ENCODE results near the gene ENO3. TPM values are rescaled to one million over a fixed set of nuclear protein-coding genes. Genes with fewer than 3 reads are reported as not detected.

ENO3 gene
- total RNA-seq, 1 donor from 2014 or later = 7.3 TPM

DNA sequence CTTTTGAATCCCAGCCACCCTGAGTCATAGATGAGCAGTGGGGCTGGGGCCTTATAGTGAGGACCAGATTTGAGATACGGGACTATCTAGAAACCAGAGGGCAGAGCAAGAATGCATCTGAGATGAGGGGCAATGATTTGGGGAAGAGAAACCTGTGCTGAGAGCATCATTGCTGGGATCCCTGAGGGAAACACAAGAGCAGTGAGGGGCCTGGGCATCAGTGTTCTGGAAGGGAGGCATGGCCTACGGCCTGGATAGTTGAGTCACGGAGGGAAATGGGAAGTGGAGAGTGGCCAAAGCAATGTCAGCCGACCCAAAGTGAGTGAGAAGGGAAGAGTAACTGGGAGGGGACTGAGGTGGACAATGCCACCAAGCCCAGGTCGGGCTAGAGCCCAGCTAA is 31.4 kb downstream of the ENO3 start:
- Mint-ChIP-seq H3K9me3 (ENCODE audit: unreplicated experiment) (no peaks in the 10 kb centered on the region), H3K4me1 (ENCODE audit: unreplicated experiment) (peaks cover 21% of the 10 kb centered on the region), H3K27ac (ENCODE audit: unreplicated experiment) (no peak overlapping the region), H3K4me3 (ENCODE audit: unreplicated experiment) (no peak overlapping the region), H3K27me3 (ENCODE audit: unreplicated experiment) (peaks cover 9% of the 10 kb centered on the region), H3K36me3 (ENCODE audit: low read depth, unreplicated experiment) (peaks cover 31% of the 10 kb centered on the region)
- no peak for DNase-seq (ENCODE audit: low spot score)
- no peak for TF ChIP-seq CTCF (IDR thresholded peaks at IDR 0.05; ENCODE audit: unreplicated experiment)

- Mint-ChIP-seq H3K36me3 (ENCODE audit: low read depth, unreplicated experiment) (peaks cover 25% of the 10 kb centered on the region), H3K27ac (ENCODE audit: unreplicated experiment) (peak overlapping the region; percentile 48), H3K4me1 (ENCODE audit: unreplicated experiment) (peaks cover 29% of the 10 kb centered on the region), H3K9me3 (ENCODE audit: unreplicated experiment) (no peaks in the 10 kb centered on the region), H3K4me3 (ENCODE audit: unreplicated experiment) (peak overlapping the region; percentile 88), H3K27me3 (ENCODE audit: unreplicated experiment) (peaks cover 20% of the 10 kb centered on the region)
- TF ChIP-seq CTCF (IDR thresholded peaks at IDR 0.05; ENCODE audit: unreplicated experiment) = no peak
- no peak for DNase-seq (ENCODE audit: low spot score)
Observed at GRCh38 chr17:4986403-4986802, 35.5 kb downstream of the ENO3 start.

- H3K4me1 Mint-ChIP-seq (ENCODE audit: unreplicated experiment) = peaks cover 27% of the 10 kb centered on the region
- H3K27me3 Mint-ChIP-seq (ENCODE audit: unreplicated experiment) = peaks cover 20% of the 10 kb centered on the region
- peaks cover 24% of the 10 kb centered on the region for H3K36me3 Mint-ChIP-seq (ENCODE audit: low read depth, unreplicated experiment)
- H3K27ac Mint-ChIP-seq (ENCODE audit: unreplicated experiment) = no peak within 1 kb of the TSS
- H3K9me3 Mint-ChIP-seq (ENCODE audit: unreplicated experiment) = no peaks in the 10 kb centered on the region
- TF ChIP-seq CTCF (IDR thresholded peaks at IDR 0.05; ENCODE audit: unreplicated experiment) = peak; percentile 82
- peak; percentile 79 for DNase-seq (ENCODE audit: low spot score)
- peak within 1 kb of the TSS; percentile 88 for H3K4me3 Mint-ChIP-seq (ENCODE audit: unreplicated experiment)
Observed at GRCh38 chr17:4986951-4987766, 36.2 kb downstream of the ENO3 start, which contains the start of gene CAMTA2. Gene CAMTA2, minus strand, starts transcription at chr17:4987675. Its CDS starts 1,453 bp downstream, at chr17:4986222.

DNA sequence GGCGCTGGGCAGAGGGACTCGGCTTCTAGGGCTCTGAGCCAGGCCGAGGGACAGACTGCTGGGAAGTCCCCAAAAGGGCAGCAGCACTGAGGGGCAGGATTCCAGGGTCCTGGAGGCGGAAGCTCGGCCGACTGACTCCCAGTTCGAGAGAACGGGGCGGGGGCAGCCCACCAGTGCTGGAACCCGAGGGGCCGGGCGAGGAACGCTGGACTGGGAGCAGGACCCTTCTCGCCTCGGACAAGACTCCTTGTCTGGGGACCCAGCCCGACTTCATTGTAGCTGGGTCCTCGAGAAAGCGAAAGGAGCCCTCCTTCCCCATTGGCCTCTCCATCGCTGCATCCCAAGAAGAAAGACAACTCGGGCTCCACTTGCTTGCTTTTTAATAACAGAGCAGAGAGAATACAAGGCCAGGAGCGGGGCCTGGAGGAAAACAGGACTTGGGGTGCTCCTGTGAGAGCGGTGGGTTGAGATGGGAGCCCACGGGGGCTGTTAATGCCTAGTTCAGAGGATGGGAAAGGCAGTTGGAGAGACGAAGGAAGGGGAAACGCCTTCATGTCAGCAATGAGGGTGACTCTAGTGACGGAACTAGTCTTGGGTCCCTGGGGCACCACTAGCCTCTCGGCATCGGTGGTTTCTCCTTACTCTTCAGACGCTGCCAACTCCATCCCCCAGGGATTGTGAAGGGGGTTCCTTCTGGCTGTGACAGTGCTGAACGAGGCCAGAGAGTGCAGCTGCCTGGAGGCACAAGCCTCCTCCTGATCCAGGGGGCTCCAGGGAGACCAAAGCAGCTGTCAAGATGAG is 37.0 kb downstream of the ENO3 start:
- Mint-ChIP-seq H3K36me3 (ENCODE audit: low read depth, unreplicated experiment) (peaks cover 18% of the 10 kb centered on the region), H3K9me3 (ENCODE audit: unreplicated experiment) (no peaks in the 10 kb centered on the region), H3K4me3 (ENCODE audit: unreplicated experiment) (peak overlapping the region; percentile 85), H3K27me3 (ENCODE audit: unreplicated experiment) (peaks cover 18% of the 10 kb centered on the region), H3K27ac (ENCODE audit: unreplicated experiment) (no peak overlapping the region), H3K4me1 (ENCODE audit: unreplicated experiment) (peaks cover 27% of the 10 kb centered on the region)
- TF ChIP-seq CTCF (IDR thresholded peaks at IDR 0.05; ENCODE audit: unreplicated experiment) = no peak
- DNase-seq (ENCODE audit: low spot score) = no peak
